Activated CD8-positive, alpha-beta memory T cell treated with anti-CD3 and anti-CD28 coated beads, Interleukin-2, amount 50 U/mL, for 4 hours (primary cell): ENCODE data around the gene SMIM20.
"Not testable (repeated sequence)": the region's sequence is repeated elsewhere in the genome, so short reads cannot be mapped to it uniquely, and the experiment has no call there.

ENCODE experiments used
- DNase-seq: peaks from one replicate; pipeline ENCODE4 v3.0.0-alpha.2; 2020

SMIM20 gene

GRCh38 chr4:25892796-25893195, 21.2 kb upstream of the SMIM20 start:
- no peak for DNase-seq

DNA sequence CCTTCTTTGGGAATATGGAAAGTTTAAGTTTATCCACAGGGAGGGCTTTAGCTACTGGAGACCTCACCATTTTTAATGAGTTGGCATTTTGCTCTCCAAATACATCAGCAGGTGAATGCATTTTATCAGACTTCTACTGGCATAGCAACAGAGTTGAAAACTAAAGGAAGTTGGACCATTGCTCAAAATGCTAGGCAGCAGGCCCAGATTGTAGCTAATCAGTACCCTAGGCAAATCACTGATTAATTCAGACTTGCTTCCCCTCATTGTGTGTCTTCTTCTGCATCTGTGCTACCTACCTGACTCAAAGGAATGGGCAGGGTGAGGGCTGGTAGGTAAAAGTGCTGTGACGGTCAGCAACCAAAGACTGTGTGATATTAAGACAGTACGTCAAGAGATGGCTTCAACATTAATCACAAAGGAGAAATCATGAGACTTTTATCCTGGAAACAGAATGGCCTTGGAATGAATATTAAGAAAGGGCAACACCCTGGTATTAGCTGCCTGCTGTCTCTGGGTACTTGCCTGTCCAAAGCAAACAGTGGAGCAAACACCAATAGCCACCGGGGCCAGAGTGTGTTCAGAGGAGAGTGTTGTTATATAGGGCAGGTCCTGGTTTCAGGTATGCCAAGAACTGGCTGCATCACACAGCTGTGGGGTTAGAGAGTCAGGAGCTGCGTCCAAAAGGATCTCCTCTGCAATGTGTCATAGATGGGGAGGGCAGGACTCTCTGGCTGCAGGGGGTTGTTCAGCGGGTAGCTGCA, 17.1 kb upstream of the SMIM20 start:
- no peak for DNase-seq

DNA sequence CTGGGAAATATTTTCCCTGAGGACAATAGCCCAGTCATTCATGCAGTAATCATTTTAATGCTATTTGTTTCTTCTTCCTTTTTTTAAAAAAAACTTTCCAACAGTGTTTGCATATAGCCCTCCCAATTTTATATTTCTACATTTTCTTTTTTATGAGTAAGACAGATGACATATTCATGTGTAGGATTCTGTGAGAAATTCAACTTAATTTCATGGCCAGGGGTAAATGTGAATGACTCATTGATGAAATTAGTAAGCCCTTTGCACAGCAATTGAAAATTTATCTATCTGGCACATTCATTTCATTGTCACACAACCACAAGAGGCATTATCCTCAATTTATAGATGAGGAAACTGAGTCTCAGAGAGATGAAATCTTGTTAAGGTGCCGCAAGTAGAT, 13.7 kb upstream of the SMIM20 start:
- no peak for DNase-seq

DNA sequence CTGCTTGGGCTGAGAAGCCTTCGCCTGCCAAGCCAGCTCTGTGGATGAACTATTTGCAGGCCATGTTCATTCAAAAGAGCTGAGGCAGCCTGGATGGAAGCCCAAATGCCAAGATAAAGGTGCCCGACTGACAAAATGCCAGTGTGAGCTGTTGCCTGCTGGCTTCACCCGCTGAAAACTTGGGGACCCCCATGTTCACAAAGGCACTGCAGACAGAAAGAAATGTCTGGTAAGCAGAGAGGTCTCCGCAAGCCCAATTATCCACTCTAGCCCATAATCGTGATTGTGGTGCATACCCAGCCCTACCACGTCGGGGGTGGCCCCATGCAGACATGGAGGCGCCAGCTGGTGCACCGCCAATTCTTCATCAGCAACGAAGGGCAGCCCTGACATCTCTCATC, 13.0 kb upstream of the SMIM20 start:
- no peak for DNase-seq

DNA sequence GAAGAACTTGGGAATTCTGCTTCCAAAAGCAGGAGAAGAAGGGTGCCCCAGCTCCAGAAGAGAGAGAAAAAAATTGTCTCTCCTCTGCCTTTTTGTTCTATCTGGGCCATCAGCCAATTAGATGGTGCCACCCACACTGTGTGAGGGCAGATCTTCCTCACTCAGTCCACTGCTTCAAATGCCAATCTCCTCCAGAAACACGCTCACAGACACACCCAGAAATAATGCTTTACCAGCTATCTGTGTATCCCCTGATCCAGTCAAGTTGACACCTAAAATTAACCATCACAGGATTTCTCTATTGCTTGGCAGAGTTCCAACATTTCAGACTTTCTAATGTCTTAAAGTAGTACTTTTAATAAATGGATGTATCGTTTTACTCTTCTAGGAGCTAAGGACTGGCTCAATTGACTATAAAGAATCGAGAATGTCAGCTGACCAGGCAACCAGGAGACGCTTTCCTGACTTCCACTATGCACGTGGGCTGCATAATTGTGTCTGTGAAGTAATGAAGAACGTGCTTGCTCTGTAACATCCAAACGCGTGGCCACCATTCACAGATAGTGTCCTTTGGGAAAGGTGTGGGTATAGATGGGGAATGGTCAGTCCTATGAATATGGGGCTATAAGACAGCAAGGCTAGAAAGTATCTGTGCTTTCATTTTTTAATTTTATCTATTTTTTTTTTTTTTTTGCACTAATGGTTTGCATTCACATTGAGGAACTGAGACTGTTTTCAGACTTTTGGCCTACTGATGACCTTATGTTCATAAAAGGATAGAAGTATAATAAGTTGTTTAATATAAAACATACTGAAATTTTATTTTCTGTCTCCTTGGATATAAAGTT, 9.9 kb upstream of the SMIM20 start:
- DNase-seq: no peak

DNA sequence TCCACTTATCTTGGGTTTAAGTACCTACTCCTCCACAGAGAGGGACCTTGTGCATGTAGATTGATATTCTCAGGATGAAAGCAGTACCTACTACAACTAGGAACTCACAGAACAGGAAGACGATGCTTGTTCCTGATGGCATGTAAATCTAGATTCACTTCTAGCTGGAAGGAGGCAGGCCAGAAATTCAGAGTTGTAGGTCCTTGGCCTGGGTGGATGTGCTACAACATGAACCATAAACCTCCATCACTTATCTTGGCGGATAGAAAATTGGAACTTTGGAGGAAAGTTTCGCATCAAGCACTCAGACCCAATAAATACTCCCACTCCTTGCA, 9.3 kb upstream of the SMIM20 start:
- DNase-seq: no peak

DNA sequence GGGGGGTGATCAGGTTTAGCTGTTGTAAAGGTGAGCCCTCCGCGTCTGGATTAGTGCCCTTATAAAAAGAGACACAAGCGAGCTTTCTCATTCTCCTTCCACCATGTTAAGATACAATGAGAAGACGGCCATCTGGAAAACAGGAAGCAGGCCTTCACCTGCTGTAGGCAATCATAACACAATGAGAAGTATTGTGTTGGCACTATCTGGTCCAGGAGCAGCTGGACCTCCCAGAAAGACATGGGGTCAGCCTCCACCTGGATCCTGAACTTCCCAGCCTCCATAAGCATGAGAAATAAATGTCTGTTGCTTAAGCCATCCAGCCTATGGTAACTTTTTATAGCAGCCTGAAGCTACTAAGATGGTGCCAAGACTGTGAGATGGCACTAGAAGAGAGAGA, 8.6 kb upstream of the SMIM20 start:
- DNase-seq: no peak

DNA sequence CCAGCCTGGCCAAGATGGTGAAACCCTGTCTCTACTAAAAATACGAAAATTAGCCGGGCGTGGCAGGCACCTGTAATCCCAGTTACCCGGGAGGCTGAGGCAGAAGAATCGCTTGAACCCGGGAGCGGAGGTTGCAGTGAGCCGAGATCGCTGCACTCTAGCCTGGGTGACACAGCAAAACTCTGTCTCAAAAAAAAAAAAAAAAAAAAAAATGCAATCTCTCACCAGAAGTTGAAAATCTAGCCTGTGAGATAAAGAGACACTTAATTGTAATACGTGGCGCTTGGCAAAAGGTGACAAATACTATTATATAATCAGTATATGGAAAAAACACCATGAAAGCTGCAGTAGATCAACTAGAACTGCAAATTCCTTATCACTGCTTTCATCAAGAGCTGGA, 7.9 kb upstream of the SMIM20 start:
- DNase-seq: not testable (repeated sequence)

DNA sequence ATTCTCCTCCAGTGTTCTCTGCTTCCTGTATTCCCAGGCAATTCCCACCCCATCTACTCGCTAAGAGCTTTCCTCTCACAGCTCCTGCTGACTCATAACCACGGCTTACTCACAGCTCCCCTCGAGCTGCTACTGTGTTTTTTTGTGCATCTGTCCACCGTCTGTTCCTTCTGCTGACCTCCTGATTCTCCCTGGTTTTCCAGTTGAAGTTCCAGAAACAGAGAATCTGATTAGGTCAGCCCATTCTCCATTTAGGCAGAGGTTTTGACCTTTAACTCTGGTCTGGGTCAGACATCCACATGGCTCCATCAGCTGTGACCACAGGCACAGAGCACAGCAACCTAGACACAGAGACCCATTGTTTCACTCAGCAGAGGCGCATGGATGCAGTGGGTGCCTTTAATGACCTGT, 5.5 kb upstream of the SMIM20 start:
- no peak for DNase-seq

DNA sequence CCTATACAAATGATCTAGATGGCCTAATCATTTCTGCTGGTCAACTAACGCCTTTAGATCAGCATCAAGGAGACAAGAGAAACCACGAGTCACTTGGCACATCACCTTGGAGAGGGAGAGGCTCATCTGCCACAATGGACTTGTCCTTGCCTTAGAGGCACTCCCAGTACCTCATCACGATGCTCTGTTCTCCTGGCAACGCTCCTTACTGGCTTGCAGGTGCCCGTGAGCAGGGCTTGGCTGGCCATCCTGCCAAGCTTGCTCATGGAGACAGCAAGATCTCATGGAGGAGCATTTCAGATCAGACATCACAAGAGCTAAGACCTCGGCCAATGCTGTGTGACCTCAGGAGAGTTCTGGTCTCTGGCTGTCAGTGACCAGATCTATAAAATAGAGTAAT, 2.7 kb upstream of the SMIM20 start:
- no peak for DNase-seq

- DNase-seq: peak; percentile 32
Measured at GRCh38 chr4:25913056-25913850, 767 bp upstream of the SMIM20 start.

DNA sequence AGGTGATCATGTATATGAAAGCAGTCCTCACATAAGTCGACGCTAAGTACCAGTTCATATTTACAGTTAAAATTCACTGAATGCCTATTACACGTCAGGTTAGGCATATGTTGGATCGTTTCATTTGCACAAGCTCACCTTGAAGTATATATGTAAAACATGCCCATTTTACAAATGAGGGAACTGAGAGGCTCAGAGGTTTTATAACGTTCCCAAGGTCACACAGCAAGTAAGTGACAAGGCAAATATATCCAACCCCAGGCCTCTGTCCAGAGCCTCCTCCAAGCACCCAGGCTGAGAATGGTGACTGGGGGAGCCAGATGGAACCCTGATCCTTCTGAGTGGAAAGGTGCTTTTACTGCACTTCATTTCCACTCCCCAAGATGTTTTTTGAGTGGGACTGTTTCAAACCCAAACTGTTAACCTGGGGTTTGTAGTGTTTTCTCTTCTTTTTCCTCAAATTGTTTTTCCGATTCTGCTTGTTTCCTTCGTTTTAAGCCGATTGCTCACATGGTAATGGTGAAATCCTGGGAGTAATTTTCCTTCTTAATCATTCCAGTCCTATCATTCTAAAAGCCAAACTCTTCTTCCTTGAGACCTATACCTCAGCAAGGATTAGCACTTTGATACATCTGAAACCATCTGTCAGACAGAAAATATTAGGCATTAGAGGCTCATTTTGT, 791 bp downstream of the SMIM20 start:
- DNase-seq: no peak

- no peak for DNase-seq
Measured at GRCh38 chr4:25915353-25915705, 1.3 kb downstream of the SMIM20 start.

DNA sequence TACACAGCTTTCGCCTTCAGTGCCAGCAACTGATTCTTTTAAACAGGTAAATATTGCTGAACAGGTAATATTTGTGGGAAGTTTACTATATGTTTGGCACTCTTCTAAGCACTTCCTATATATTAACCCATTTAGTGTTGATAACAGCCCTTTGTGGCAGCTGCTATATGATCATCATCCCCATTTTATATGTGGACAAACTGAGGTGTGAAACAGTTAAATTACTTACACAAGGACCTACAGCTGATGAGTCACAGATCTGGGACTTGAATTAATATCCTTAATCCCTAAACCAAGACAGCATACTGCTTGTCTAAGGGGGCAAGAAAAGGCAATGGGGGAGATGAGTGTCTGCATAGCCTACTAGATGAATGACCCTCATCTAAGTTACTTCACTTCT, 2.9 kb downstream of the SMIM20 start:
- no peak for DNase-seq

DNA sequence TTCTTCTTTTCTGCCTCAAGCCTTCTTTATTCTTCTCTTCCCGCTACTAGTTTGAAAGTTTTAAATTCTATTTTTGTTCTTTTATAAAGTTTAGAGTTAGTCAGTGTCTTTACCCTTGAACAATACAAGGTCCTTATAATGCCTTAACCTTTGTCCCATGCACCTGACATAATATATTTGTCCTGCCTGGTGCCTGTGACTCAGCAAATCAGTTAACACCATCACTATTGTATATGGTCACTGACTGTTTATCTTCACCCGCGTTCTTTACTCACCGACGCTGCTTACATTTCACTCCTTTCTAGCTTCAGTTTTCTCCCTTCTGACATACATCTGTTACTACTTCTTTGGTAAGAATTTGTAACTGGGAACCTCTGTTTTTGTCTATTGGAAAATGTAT, 5.7 kb downstream of the SMIM20 start:
- DNase-seq: no peak

DNA sequence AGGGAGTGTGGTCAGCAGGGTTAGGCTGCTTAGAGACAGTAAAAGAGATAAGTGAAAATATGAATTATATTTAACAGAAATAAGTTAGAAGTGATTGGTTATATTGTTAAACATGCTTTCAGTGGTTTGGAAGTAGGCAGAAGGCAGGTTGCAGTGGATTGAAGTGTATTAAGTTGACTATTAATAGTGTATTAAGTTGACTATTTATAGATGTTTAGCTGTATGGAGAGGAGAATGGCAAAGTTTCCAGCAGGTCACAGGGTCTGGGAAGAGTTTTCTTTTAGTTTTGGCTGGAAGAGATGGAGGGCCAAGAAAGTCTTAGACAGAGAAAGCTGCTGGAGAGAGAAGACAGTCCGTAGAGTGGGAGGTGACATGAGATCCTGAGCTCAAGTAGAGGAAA, 7.9 kb downstream of the SMIM20 start:
- DNase-seq: no peak

- no peak for DNase-seq
Measured at GRCh38 chr4:25922812-25923369, 8.9 kb downstream of the SMIM20 start.

GRCh38 chr4:25923745-25924144, 9.7 kb downstream of the SMIM20 start:
- no peak for DNase-seq

DNA sequence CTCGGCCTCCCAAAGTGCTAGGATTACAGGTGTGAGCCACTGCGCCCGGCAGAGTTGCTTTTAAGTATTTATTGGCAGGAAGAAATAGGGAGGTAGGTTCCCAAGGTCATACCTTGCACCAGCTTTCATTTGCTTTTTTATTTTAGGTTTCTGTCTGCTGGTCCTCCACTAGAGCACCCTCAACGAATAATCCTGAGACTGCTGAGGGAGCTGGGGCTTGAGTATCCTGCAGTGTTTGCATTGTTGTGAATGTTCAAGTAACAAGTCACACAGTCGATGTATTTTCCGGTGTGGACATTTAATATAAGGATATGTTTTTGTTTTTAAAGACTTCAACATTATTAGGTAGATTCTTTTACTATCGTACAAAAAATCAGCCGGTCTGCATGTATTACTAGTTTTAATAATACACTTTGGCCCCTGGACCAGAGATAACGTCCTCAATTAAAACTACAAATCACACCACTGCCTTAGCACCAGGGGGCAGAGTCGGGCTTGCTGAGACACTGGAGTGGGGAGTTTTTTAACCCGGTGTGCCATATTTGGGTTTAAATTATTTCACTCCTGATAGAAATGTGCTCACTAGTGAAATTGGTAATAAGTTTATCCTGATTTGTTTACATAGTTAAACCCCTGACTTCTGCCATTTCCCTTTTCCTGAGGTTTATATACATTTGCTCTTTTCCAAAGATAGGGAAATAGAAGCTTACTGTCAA, 11.6 kb downstream of the SMIM20 start:
- DNase-seq: no peak

GRCh38 chr4:25926462-25926861, 12.4 kb downstream of the SMIM20 start:
- DNase-seq: no peak

DNA sequence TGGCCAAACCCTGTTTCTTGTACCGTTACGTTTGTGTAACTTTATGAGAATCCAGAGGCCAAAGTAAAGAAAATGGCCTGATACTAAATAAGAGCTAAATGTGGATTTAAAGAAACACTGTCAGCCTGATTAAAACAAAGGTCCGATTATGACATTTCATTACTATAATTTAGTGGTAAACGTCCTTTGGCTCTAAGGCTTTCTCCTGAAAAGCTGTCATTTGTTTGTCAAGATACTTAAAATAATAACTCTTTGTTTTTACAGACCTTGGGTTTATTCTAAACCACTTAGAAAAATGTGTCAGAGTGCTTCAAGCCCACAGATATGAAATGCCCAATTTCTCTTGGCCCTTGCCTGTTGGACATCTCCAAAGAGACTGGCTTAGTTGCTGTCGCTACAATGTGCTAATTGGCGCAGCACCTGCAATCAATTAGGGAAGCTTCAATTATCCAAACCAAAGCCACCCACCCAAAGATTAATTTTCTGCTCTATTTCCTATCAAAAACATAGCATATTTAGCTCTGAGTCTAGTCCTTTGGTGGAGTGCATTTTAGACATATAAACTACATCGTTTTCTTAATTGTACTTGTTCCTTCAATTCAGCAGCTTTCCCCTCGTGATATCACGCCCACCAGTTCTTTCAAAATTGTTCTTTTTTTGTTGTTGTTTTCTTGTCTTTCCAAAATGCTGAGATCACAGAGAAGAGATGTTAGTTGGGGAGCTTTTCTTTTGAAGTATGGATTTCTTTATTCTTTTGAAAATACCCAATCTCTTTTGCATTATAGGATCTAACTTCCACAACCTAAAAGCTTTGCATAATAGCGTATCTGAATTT, 13.6 kb downstream of the SMIM20 start:
- DNase-seq: no peak
